Choroid plexus epithelial cell (primary cell): ENCODE data around the gene FAM184A.

Source experiments
- DNase-seq: peaks from one replicate; pipeline ENCODE4 v3.0.0-alpha.2; 2010; ENCODE audit warnings: low read depth
- H3K4me3 ChIP-seq: 2 replicates; pipeline ENCODE4 v1.5.1; 2011; ENCODE audit warnings: low read depth, mild to moderate bottlenecking, control low read depth, low read length, moderate library complexity
- CTCF ChIP-seq: conservative IDR thresholded peaks from 2 replicates; pipeline ENCODE4 v1.5.1; 2011; ENCODE audit warnings: low read depth, mild to moderate bottlenecking, control low read depth, inconsistent platforms, low read length, moderate library complexity

The FAM184A gene

GRCh38 chr6:118933855-118934460, 144.5 kb downstream of the FAM184A start:
- no peak for TF ChIP-seq CTCF
- no peak for DNase-seq
- peak overlapping the region; percentile 82 for H3K4me3 ChIP-seq

- TF ChIP-seq CTCF: no peak
- no peak for DNase-seq
Measured at GRCh38 chr6:118932421-118932820, 146.0 kb downstream of the FAM184A start.

GRCh38 chr6:118931436-118931835, 147.0 kb downstream of the FAM184A start:
- TF ChIP-seq CTCF: no peak
- no peak overlapping the region for H3K4me3 ChIP-seq
- no peak for DNase-seq

More at GRCh38 chr6:118932421-118932820, 146.0 kb downstream of the FAM184A start:
- no peak overlapping the region for H3K4me3 ChIP-seq

- peak; percentile 41 for TF ChIP-seq CTCF
- no peak for DNase-seq
- no peak overlapping the region for H3K4me3 ChIP-seq
Measured at GRCh38 chr6:118930680-118931079, 147.8 kb downstream of the FAM184A start.

- no peak overlapping the region for H3K4me3 ChIP-seq
- no peak for TF ChIP-seq CTCF
- DNase-seq: no peak
Measured at GRCh38 chr6:118923035-118923434, 155.4 kb downstream of the FAM184A start.

GRCh38 chr6:118921084-118921483, 157.4 kb downstream of the FAM184A start:
- no peak overlapping the region for H3K4me3 ChIP-seq
- TF ChIP-seq CTCF: no peak
- DNase-seq: no peak

- H3K4me3 ChIP-seq: no peak overlapping the region
- no peak for TF ChIP-seq CTCF
- peak; percentile 12 for DNase-seq
Measured at GRCh38 chr6:118918329-118918725, 160.1 kb downstream of the FAM184A start.
